GM12878 (cell line): ENCODE measurements around the gene DISP3. TPM values are rescaled to one million over a fixed set of nuclear protein-coding genes. Genes with fewer than 3 reads are reported as not detected.

ENCODE experiments used
- ATAC-seq: fragments of 200-7000 bp; cut with Tn5 transposase; 3 replicates; pipeline ENCODE4 v1.9.1; 2020; ENCODE audit warnings: mild to moderate bottlenecking, moderate library complexity
- BruUV-seq: library from RNA; stranded (reverse); fragments of 400-500 nt; replicated peaks from 2 replicates; lab custom pipeline; 2021; lab: Mats Ljungman, UMichigan
- CTCF ChIA-PET: fragments of 300-600 bp; sonication (Branson Sonifier 250); formaldehyde crosslinking; extraction: SDS; loops from one replicate; lab custom pipeline; 2021; ENCODE audit warnings: inconsistent platforms; lab: Yijun Ruan, JAX
- POLR2A ChIA-PET: fragments of 350-600 bp; formaldehyde crosslinking; extraction: SDS; loops from one replicate; lab custom pipeline; 2021; ENCODE audit warnings: inconsistent platforms; lab: Charles Lee
- RAD21 ChIA-PET: fragments of 300-600 bp; sonication (Branson Sonifier 250); formaldehyde crosslinking; loops from one replicate; lab custom pipeline; 2023; ENCODE audit warnings: antibody characterized with exemption; ENCODE audit not compliant: unreplicated experiment; lab: Charles Lee
- SMC1A ChIA-PET: fragments of 300-600 bp; sonication (Branson Sonifier 250); formaldehyde crosslinking; loops from one replicate; lab custom pipeline; 2023; ENCODE audit not compliant: unreplicated experiment, uncharacterized antibody; lab: Charles Lee
- DNase-seq: peaks from one replicate; pipeline ENCODE4 v3.0.0-alpha.2; 2011; ENCODE audit warnings: low read depth, low spot score
- FAIRE-seq: peaks from 3 replicates; lab custom pipeline; 2011; peaks lifted over from hg19 to GRCh38; lab: Jason Lieb, UNC
- H2AFZ ChIP-seq: 2 replicates; pipeline ENCODE4 v1.6.0; 2011; ENCODE audit warnings: low read depth, low read length, control low read depth; ENCODE audit not compliant: control insufficient read depth
- H3K27ac ChIP-seq: 2 replicates; pipeline ENCODE4 v1.5.1; 2011; ENCODE audit warnings: control low read depth; ENCODE audit not compliant: control insufficient read depth, insufficient read depth
- H3K27me3 ChIP-seq, 2 experiments: replicated peaks in 1 of 2; 2 replicates each; pipeline versions ENCODE4 v1.6.0 to v1.6.1; 2011; ENCODE audit warnings: low read length in 1 of 2; ENCODE audit not compliant: control insufficient read depth in 2 of 2, insufficient read depth in 2 of 2
- H3K36me3 ChIP-seq, 2 experiments: 2 replicates each; pipeline ENCODE4 v1.5.1; 2011; ENCODE audit warnings: low read length in 1 of 2; ENCODE audit not compliant: control insufficient read depth in 2 of 2, insufficient read depth in 2 of 2
- H3K4me1 ChIP-seq: 2 replicates; pipeline ENCODE4 v1.6.1; 2011; ENCODE audit warnings: mild to moderate bottlenecking, low read length, moderate library complexity, mixed read lengths; ENCODE audit not compliant: control insufficient read depth, insufficient read depth
- H3K4me2 ChIP-seq: 2 replicates; pipeline ENCODE4 v1.6.0; 2011; ENCODE audit warnings: control low read depth; ENCODE audit not compliant: control insufficient read depth, insufficient read depth
- H3K4me3 ChIP-seq: fragments of 200-600 bp; sonication (generic); 2 replicates; pipeline ENCODE4 v1.5.1; 2016
- H3K79me2 ChIP-seq: 2 replicates; pipeline ENCODE4 v1.6.0; 2011; ENCODE audit warnings: low read length; ENCODE audit not compliant: control insufficient read depth, insufficient read depth
- H3K9ac ChIP-seq: 2 replicates; pipeline ENCODE4 v1.8.0; 2011; ENCODE audit warnings: low read length, control low read depth, mixed read lengths; ENCODE audit not compliant: control insufficient read depth, insufficient read depth
- H3K9me3 ChIP-seq: replicated peaks from 3 replicates; pipeline ENCODE4 v1.5.1; 2011; ENCODE audit warnings: mild to moderate bottlenecking, low read length; ENCODE audit not compliant: control insufficient read depth, insufficient read depth
- H4K20me1 ChIP-seq: 2 replicates; pipeline ENCODE4 v1.6.0; 2011; ENCODE audit not compliant: control insufficient read depth, insufficient read depth
- ATF3 ChIP-seq: IDR thresholded peaks from 2 replicates; pipeline ENCODE4 v1.6.1; 2011; ENCODE audit warnings: low read depth, mild to moderate bottlenecking, low read length, moderate library complexity, borderline replicate concordance; ENCODE audit errors: extremely low read depth
- BHLHE40 ChIP-seq, 2 experiments: fragments of 450-650 bp in 1 of 2; IDR thresholded peaks; 2 replicates each; pipeline ENCODE4 v1.6.1; 2011 to 2017; ENCODE audit warnings: low read depth in 2 of 2, borderline replicate concordance in 1 of 2, improper control_type of control experiment in 1 of 2, low read length in 1 of 2, mild to moderate bottlenecking in 1 of 2
- CTCF ChIP-seq, 3 experiments: IDR thresholded peaks in 2 of 3; conservative IDR thresholded peaks in 1 of 3; 2 replicates each; pipeline ENCODE4 v1.5.1; 2011; ENCODE audit warnings: low read depth in 3 of 3, low read length in 3 of 3, mild to moderate bottlenecking in 3 of 3, control low read depth in 2 of 3, moderate library complexity in 2 of 3, inconsistent platforms in 1 of 3, mixed read lengths in 1 of 3; ENCODE audit not compliant: control insufficient read depth in 2 of 3, insufficient read depth in 1 of 3; ENCODE audit errors: extremely low read depth in 1 of 3
- DPF2 ChIP-seq: fragments of 450-650 bp; IDR thresholded peaks from 2 replicates; pipeline ENCODE4 v1.6.1; 2017; ENCODE audit warnings: mild to moderate bottlenecking
- ELK1 ChIP-seq: IDR thresholded peaks from 2 replicates; pipeline ENCODE4 v1.6.1; 2012; ENCODE audit warnings: low read depth, low read length, improper control_type of control experiment
- FOXM1 ChIP-seq: IDR thresholded peaks from 2 replicates; pipeline ENCODE4 v1.6.1; 2012; ENCODE audit warnings: low read depth, mild to moderate bottlenecking, inconsistent platforms, low read length, moderate library complexity
- GABPA ChIP-seq: IDR thresholded peaks from 2 replicates; pipeline ENCODE4 v1.6.1; 2014; ENCODE audit warnings: antibody characterized with exemption, low read depth, mild to moderate bottlenecking, inconsistent platforms
- IKZF1 ChIP-seq: fragments of 450-650 bp; conservative IDR thresholded peaks from 2 replicates; pipeline ENCODE4 v1.6.1; 2017; ENCODE audit warnings: antibody characterized with exemption, mild to moderate bottlenecking
- KDM1A ChIP-seq: fragments of 200-600 bp; sonication (generic); IDR thresholded peaks from 2 replicates; pipeline ENCODE4 v1.6.1; 2016; ENCODE audit warnings: borderline replicate concordance
- MTA2 ChIP-seq: fragments of 450-650 bp; IDR thresholded peaks from 2 replicates; pipeline ENCODE4 v1.6.1; 2016; ENCODE audit warnings: low read depth, mild to moderate bottlenecking, moderate library complexity
- PAX5 ChIP-seq: IDR thresholded peaks from 2 replicates; pipeline ENCODE4 v1.6.1; 2011; ENCODE audit warnings: low read depth, low read length, borderline replicate concordance
- POLR2A ChIP-seq: IDR thresholded peaks from 2 replicates; pipeline ENCODE4 v1.6.1; 2011; ENCODE audit warnings: low read depth, mild to moderate bottlenecking, low read length
- RAD21 ChIP-seq: IDR thresholded peaks from 2 replicates; pipeline ENCODE4 v1.6.1; 2011; ENCODE audit warnings: mild to moderate bottlenecking, low read depth, low read length, moderate library complexity; ENCODE audit not compliant: insufficient read depth
- RB1 ChIP-seq: fragments of 450-650 bp; formaldehyde crosslinking; IDR thresholded peaks from 2 replicates; pipeline ENCODE4 v1.6.1; 2017; ENCODE audit warnings: mild to moderate bottlenecking, borderline replicate concordance
- RBBP5 ChIP-seq: fragments of 200-600 bp; sonication (generic); conservative IDR thresholded peaks from 2 replicates; pipeline ENCODE4 v1.6.1; 2016
- TCF3 ChIP-seq: IDR thresholded peaks from 2 replicates; pipeline ENCODE4 v1.6.1; 2012; ENCODE audit warnings: low read depth, mild to moderate bottlenecking, low read length, borderline replicate concordance; ENCODE audit not compliant: insufficient read depth
- USF1 ChIP-seq: IDR thresholded peaks from 2 replicates; pipeline ENCODE4 v1.6.1; 2011; ENCODE audit warnings: borderline replicate concordance, low read depth, mild to moderate bottlenecking, moderate library complexity, mixed read lengths, low read length; ENCODE audit not compliant: insufficient read depth; ENCODE audit errors: extremely low read length
- YBX1 ChIP-seq: fragments of 450-650 bp; IDR thresholded peaks from 2 replicates; pipeline ENCODE4 v1.6.1; 2016; ENCODE audit warnings: antibody characterized with exemption
- YY1 ChIP-seq: IDR thresholded peaks from 2 replicates; pipeline ENCODE4 v1.6.1; 2011; ENCODE audit warnings: low read depth, mild to moderate bottlenecking, low read length
- ZNF274 ChIP-seq: IDR thresholded peaks from one replicate; pipeline ENCODE4 v1.8.0; 2011; ENCODE audit not compliant: insufficient read length, insufficient read depth
- WGBS: methylation state at CpG from one replicate; pipeline ENCODE4 v1.1.6; 2016; ENCODE audit warnings: low lambda C conversion rate; ENCODE audit not compliant: insufficient replicate concordance, insufficient coverage; ENCODE audit errors: missing lambda C conversion rate; 5-methylcytosine and 5-hydroxymethylcytosine counted together
- in situ Hi-C: fragments of 300-500 bp; cut with MboI; formaldehyde crosslinking; loops from 9 replicates; pipeline ENCODE4 v1.14.3; 2018; ENCODE audit warnings: mixed read lengths
- intact Hi-C: fragments of 100-400 bp; cut with micrococcal nuclease; formaldehyde crosslinking; loops from one replicate; pipeline ENCODE4 v1.14.2; 2022; ENCODE audit not compliant: unreplicated experiment
- polyA plus RNA-seq, 11 experiments: library from polyadenylated mRNA; depleted of rRNA in 4 of 11; unstranded in 6 of 11; stranded (reverse) in 5 of 11; fragments of >200 nt; fragmentation: Nextera tagmentation in 4 of 11; fragmentation: Illumina TruSeq in 1 of 11; extraction: Ambion mirVana in 4 of 11; extraction: Trizol in 1 of 11; gene quantifications; 1 replicate in 1 of 11; 2 replicates in 10 of 11; pipeline versions ENCODE4 v1.2.1 to v1.2.3, GENCODE V29; 2011 to 2016; ENCODE audit warnings: inconsistent platforms in 2 of 11, missing spikeins in 2 of 11, low read depth in 1 of 11
- total RNA-seq, 4 experiments: library from RNA; depleted of rRNA in 3 of 4; stranded (reverse); fragments of >200 nt in 3 of 4; fragmentation: Illumina TruSeq in 1 of 4; extraction: Trizol in 1 of 4; gene quantifications; 2 replicates each; pipeline versions ENCODE4 v1.2.1 to v1.2.3, GENCODE V29; 2013 to 2021

Gene DISP3
- total and polyA plus RNA-seq, 10 of the 15 experiments (the other 5 are each of a cell fraction or from before 2014, with no cell fraction given): under 0.01 to 0.18 (median 0.09) TPM; not detected in 2

- Histone ChIP-seq H3K36me3 (no peaks in the 10 kb centered on the region), H3K79me2 (no peaks in the 10 kb centered on the region), H3K9ac (no peak overlapping the region), H3K27me3 (no peaks in the 10 kb centered on the region), H3K4me1 (no peaks in the 10 kb centered on the region), H3K27ac (no peak overlapping the region), H3K9me3 (no peaks in the 10 kb centered on the region), H2AFZ (no peak overlapping the region), H4K20me1 (no peaks in the 10 kb centered on the region), H3K4me2 (no peak overlapping the region), H3K4me3 (no peak overlapping the region)
- FAIRE-seq (no peak), ATAC-seq (no peak), DNase-seq (no peak)
- RAD21 ChIA-PET: no interaction called here
- CTCF ChIA-PET: no interaction called here
- no TSS peak for BruUV-seq
- SMC1A ChIA-PET: no interaction called here
- TF ChIP-seq ZNF274 (no peak), RBBP5 (no peak), BHLHE40 (IDR thresholded peaks at IDR 0.05; ENCODE audit: borderline replicate concordance in 1 of 2, low read depth in 2 of 2, low read length in 1 of 2) (no peak), RAD21 (no peak), CTCF (IDR thresholded peaks at IDR 0.05 in 2 of 3, conservative IDR thresholded peaks at IDR 0.05 in 1 of 3; ENCODE audit: control insufficient read depth in 2 of 3, extremely low read depth in 1 of 3, insufficient read depth in 1 of 3, low read depth in 3 of 3, low read length in 3 of 3) (no peak), DPF2 (no peak), USF1 (no peak), YBX1 (no peak), RB1 (no peak), IKZF1 (no peak), POLR2A (no peak), YY1 (no peak), MTA2 (no peak), ATF3 (no peak), ELK1 (no peak), GABPA (no peak), FOXM1 (no peak), TCF3 (no peak), PAX5 (no peak), KDM1A (no peak)
- in situ Hi-C loops: no loop called here
- 46% methylated on average over 32 of the region's 34 CpGs for WGBS
- intact Hi-C loops: no loop called here
- POLR2A ChIA-PET: interaction anchor here (0.6 kb wide), 1 partner anchor 1144 kb away, joined by 7 read pairs; no protein-coding TSS in a partner anchor
Measured at GRCh38 chr1:11529763-11530730, 51.1 kb downstream of the DISP3 start.
